Activated CD8-positive, alpha-beta T cell treated with anti-CD3 and anti-CD28 coated beads for 36 hours (primary cell): Measurements from ENCODE around the gene SARS1. TPM values are rescaled to one million over a fixed set of nuclear protein-coding genes. Genes with fewer than 3 reads are reported as not detected.

ENCODE experiments used
- ATAC-seq: fragments of 200-7000 bp; cut with Tn5 transposase; one replicate; pipeline ENCODE4 v1.10.0; 2021; ENCODE audit warnings: mild to moderate bottlenecking, moderate library complexity
- CTCF ChIA-PET: fragments of 350-600 bp; sonication (Branson Sonifier 250); formaldehyde crosslinking; loops from one replicate; lab custom pipeline; 2021; ENCODE audit warnings: antibody characterized with exemption; lab: Charles Lee
- POLR2A ChIA-PET: fragments of 350-600 bp; sonication (Branson Sonifier 250); formaldehyde crosslinking; loops from one replicate; lab custom pipeline; 2021; ENCODE audit warnings: antibody characterized with exemption; lab: Charles Lee
- DNase-seq: peaks from one replicate; pipeline ENCODE4 v3.0.0-alpha.2; 2020
- H3K27ac Mint-ChIP-seq: one replicate; pipeline ENCODE4 v1.8.0; 2021; ENCODE audit warnings: mild to moderate bottlenecking, mixed read lengths
- H3K27me3 Mint-ChIP-seq: one replicate; pipeline ENCODE4 v1.8.0; 2021; ENCODE audit warnings: mixed read lengths
- H3K36me3 Mint-ChIP-seq: one replicate; pipeline ENCODE4 v1.8.0; 2021; ENCODE audit warnings: low read depth, mixed read lengths
- H3K4me1 Mint-ChIP-seq: one replicate; pipeline ENCODE4 v1.8.0; 2021; ENCODE audit warnings: low read depth, mixed read lengths
- H3K4me3 Mint-ChIP-seq: one replicate; pipeline ENCODE4 v1.8.0; 2021; ENCODE audit warnings: mild to moderate bottlenecking, moderate library complexity, mixed read lengths
- H3K9me3 Mint-ChIP-seq: one replicate; pipeline ENCODE4 v1.8.0; 2021; ENCODE audit warnings: mixed read lengths
- intact Hi-C: fragments of 100-400 bp; cut with micrococcal nuclease; formaldehyde crosslinking; loops from one replicate; pipeline ENCODE4 v1.10.0; 2022
- total RNA-seq, 2 experiments: library from RNA; stranded (reverse); gene quantifications; one replicate each; pipeline ENCODE4 v1.2.3, GENCODE V29; 2021
- TF ChIP-seq, protein P1 (sequence below): fragments of 200-600 bp; IDR thresholded peaks from one replicate; pipeline ENCODE4 v1.8.0; 2022; ENCODE audit warnings: antibody characterized with exemption, mild to moderate bottlenecking

SARS1 gene
- total RNA-seq, 2 experiments from 2014 or later = 226 to 228 TPM

DNA sequence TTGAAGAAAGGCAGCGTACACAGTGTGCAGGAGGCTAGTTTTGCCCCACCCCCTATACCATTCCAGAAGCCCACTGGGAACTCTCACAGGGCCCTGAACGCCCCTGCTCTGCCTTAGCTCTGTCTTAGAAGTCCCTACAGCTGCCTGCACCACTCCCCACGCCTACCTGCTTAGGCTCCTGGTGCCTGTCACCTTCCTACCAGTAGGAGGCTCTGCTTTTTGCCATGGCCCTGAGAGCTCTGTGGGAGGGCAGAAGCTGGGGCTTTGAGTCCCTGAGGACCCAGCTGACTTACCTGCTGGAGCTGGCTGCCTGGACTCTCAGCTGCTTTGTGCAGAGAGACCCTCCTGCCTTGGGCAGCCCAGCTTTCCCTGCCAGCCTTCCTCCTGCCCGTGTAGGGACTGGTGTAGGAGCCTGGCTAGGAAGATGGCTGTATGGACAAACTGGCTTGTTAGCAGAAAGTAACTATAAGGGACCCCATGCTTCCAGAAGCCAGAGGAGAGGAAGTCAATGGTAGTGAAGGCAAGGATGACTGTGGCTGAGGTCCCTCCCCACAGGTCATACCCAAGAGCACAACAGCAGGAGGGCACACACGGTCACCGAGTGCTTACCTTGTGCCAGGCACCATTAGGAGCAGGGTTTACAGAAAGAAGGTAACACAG, 25.8 kb downstream of the SARS1 start:
- CTCF ChIA-PET = interaction anchor here (0.6 to 4.6 kb wide), 17 partner anchors 11 to 300 kb away, joined by 3 to 30 read pairs (median 3); partner anchors contain the start of genes CYB561D1, GPR61, PSRC1 and SORT1

DNA sequence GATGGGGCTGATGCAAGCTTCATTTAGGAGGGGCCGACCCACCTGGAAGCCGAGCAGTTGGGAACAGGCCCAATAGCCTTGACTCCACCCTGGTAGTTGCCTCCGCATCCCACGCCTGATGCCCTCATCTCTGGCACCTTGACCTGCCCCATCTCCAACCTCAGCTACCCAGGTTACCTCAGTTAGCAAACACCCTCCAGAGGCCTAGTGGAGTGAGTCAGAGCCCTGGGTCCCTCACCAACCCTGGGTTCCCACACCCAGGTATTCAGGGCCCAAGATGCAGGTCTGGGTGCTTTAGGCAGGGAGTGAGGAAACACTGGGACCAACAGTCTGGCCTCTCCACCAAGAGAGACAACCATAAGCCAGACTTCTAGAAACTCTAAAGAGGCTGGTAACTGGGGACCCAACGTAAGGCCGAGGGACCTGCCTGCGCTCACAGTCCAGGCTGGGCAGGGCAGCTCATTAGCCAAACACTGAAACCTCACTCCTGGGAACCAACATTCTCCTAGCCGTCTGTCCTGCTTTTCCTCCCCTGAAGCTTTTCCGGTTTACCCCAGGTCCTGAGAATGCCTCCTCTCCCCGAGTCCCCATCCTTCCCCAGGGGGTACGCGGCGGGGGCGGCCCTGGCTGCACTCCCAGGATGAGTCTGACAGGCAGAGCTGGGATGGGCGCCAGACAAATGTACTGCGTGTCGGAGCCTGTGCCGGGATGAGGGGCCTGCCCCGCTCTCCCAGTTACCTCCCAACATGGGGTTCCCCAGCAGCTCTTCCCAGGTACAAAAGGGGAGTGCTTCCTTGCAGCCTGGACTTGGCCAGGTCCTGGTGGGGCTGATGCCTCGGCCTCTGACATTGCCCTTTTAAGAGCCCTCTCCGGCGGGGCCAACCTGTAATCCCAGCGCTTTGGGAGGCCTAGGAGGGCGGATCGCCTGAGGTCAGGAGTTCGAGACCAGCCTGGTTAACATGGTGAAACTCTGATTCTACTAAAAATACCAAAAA, 26.7 kb downstream of the SARS1 start:
- Mint-ChIP-seq H3K27ac (no peak overlapping the region), H3K4me3 (no peak overlapping the region), H3K4me1 (peaks cover 11% of the 10 kb centered on the region), H3K27me3 (peaks cover 3% of the 10 kb centered on the region), H3K36me3 (peaks cover 15% of the 10 kb centered on the region), H3K9me3 (no peaks in the 10 kb centered on the region)
- CTCF ChIA-PET = interaction anchor here (0.6 to 4.6 kb wide), 9 partner anchors 9 to 159 kb away, joined by 3 to 30 read pairs (median 3); partner anchors contain the start of genes PSRC1 and SORT1
- TF ChIP-seq, protein P1, sequence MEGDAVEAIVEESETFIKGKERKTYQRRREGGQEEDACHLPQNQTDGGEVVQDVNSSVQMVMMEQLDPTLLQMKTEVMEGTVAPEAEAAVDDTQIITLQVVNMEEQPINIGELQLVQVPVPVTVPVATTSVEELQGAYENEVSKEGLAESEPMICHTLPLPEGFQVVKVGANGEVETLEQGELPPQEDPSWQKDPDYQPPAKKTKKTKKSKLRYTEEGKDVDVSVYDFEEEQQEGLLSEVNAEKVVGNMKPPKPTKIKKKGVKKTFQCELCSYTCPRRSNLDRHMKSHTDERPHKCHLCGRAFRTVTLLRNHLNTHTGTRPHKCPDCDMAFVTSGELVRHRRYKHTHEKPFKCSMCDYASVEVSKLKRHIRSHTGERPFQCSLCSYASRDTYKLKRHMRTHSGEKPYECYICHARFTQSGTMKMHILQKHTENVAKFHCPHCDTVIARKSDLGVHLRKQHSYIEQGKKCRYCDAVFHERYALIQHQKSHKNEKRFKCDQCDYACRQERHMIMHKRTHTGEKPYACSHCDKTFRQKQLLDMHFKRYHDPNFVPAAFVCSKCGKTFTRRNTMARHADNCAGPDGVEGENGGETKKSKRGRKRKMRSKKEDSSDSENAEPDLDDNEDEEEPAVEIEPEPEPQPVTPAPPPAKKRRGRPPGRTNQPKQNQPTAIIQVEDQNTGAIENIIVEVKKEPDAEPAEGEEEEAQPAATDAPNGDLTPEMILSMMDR = no peak
- POLR2A ChIA-PET = interaction anchor here (1.0 to 2.8 kb wide), 5 partner anchors 13 to 157 kb away, joined by 3 to 18 read pairs (median 5); partner anchors contain the start of genes SARS1 and SORT1
- DNase-seq = no peak
- ATAC-seq = peak; percentile 25
- intact Hi-C loops = no loop called here

More for the DNA sequence above, 25.8 kb downstream of the SARS1 start:
- H3K36me3 Mint-ChIP-seq = peaks cover 22% of the 10 kb centered on the region
- ATAC-seq = peak; percentile 77
- POLR2A ChIA-PET = interaction anchor here (0.9 to 2.8 kb wide), 4 partner anchors 14 to 112 kb away, joined by 3 to 18 read pairs (median 5); partner anchors contain the start of gene SARS1
- peaks cover 3% of the 10 kb centered on the region for H3K27me3 Mint-ChIP-seq
- H3K4me1 Mint-ChIP-seq = peaks cover 14% of the 10 kb centered on the region
- DNase-seq = peak; percentile 58
- TF ChIP-seq, protein P1 = peak; percentile 37
- intact Hi-C loops = no loop called here
- H3K9me3 Mint-ChIP-seq = no peaks in the 10 kb centered on the region
- no peak overlapping the region for H3K4me3 Mint-ChIP-seq
- peak overlapping the region; percentile 27 for H3K27ac Mint-ChIP-seq

DNA sequence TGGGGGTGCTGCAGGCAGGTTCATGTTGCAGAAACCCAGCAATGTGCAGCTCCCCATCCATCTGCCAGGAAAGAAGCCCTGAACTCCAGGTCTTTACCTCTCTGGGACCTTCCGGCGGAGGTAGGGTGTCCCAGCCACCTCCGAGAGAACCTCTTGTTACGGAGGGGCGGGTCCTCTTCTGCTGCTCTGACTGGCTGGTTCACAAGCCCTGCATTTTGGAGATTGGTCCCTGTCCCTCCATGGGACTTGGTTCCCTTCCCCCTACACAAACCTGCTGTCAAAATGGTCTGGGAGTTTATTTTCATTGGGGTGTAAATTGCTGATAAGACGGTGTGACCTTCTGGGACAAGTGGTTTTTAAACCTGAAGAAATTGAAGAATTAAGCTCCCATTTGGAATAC, 27.6 kb downstream of the SARS1 start:
- TF ChIP-seq, protein P1 = no peak
- Mint-ChIP-seq H3K27ac (no peak overlapping the region), H3K27me3 (peaks cover 3% of the 10 kb centered on the region), H3K4me1 (peaks cover 11% of the 10 kb centered on the region), H3K36me3 (peaks cover 7% of the 10 kb centered on the region), H3K9me3 (no peaks in the 10 kb centered on the region), H3K4me3 (no peak overlapping the region)
- intact Hi-C loops = no loop called here
- ChIA-PET POLR2A (interaction anchor here (0.6 to 1.7 kb wide), 4 partner anchors 38 to 156 kb away, joined by 3 to 5 read pairs (median 3); partner anchors contain the start of gene SORT1), CTCF (interaction anchor here (0.7 to 4.6 kb wide), 4 partner anchors 10 to 158 kb away, joined by 3 to 30 read pairs (median 4); partner anchors contain the start of gene SORT1)
- DNase-seq = no peak
- no peak for ATAC-seq

DNA sequence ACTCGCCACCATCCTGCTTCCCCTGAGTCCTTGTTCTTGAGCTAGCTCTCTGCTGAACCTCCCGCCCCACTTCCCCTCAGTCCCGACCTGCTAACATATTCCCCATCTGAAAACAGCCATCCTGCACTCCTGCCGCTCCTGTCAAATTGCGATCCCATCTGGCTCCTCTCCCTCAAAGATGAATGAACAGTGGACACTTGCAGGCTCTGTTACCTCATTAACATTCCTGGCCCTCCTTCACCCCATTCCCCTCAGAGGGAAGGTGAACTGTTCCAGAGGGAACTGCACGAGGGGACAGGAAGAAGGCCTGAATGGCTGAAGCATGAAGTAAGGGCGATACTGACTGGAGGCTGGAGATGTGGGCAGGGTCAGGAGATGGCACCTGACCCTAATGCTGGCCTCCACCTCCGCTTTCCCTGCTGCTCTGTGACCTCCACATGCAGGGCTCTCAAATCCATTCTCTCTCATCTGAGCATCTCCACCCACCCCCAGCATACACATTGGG, 28.2 kb downstream of the SARS1 start:
- peaks cover 3% of the 10 kb centered on the region for H3K27me3 Mint-ChIP-seq
- no peak overlapping the region for H3K27ac Mint-ChIP-seq
- peaks cover 7% of the 10 kb centered on the region for H3K36me3 Mint-ChIP-seq
- ChIA-PET POLR2A (interaction anchor here (0.6 to 1.7 kb wide), 5 partner anchors 38 to 155 kb away, joined by 3 to 5 read pairs (median 3); partner anchors contain the start of gene SORT1), CTCF (interaction anchor here (1.1 to 4.6 kb wide), 2 partner anchors 17 to 157 kb away, joined by 4 to 30 read pairs; partner anchors contain the start of gene SORT1)
- peaks cover 11% of the 10 kb centered on the region for H3K4me1 Mint-ChIP-seq
- intact Hi-C loops = no loop called here
- H3K9me3 Mint-ChIP-seq = no peaks in the 10 kb centered on the region
- TF ChIP-seq, protein P1 = no peak
- DNase-seq = no peak
- no peak overlapping the region for H3K4me3 Mint-ChIP-seq
- no peak for ATAC-seq
